Subcutaneous adipose tissue (tissue), 4 donors: ENCODE data around the gene SEH1L. TPM values are rescaled to one million over a fixed set of nuclear protein-coding genes. Genes with fewer than 3 reads are reported as not detected.

Experiments
- CTCF ChIP-seq: fragments of 450-650 bp; IDR thresholded peaks from one replicate; pipeline ENCODE4 v1.5.1; 2016; ENCODE audit warnings: low read depth, mild to moderate bottlenecking, control low read depth, antibody characterized with exemption, moderate library complexity
- total RNA-seq, 4 donors: library from RNA; depleted of rRNA; stranded (reverse); fragments of >200 nt; gene quantifications; one replicate each; pipeline ENCODE4 v1.1.0, GENCODE V29; 2016

SEH1L gene
- total RNA-seq = 10 to 100 TPM; 20.3 to 42.7 (median 27.8) TPM

DNA sequence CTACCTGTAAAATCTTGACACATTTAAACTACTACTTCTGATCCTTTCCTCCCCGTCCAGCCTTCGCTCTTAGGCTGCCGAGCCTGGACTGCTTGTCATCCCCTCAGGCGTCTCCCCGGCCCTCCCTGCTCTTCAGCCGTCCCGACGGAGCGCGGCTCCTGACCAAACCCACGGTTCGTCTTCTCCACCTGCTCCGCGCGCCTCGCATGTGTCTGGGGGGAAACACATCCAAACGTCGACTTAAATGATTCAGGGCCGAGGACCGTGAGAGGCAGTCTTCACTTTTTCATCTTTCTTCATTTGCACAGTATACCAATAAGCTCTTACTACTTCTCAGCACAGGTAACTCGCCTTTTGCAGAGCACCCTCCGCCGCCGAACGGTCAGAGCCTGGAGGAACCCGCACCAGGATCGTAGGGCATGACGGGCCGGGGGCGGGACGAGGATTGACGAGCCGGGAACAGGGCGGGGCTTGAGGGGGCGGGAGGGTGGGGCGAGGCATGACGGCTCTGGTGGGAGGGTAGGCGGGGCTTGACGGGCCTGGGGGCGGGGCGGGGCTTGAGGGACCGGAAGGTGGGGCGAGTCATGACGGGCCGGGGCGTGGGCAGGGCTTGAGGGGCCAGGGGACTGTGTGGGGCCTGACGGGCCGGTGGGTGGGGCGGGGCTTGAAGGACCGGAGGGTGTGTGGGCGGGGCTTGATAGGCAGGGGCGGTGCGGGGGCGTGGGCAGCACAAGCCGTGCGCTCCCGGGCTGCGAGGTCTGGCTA lies at the start of gene SEH1L:
Gene SEH1L, plus strand, starts transcription at position 727 of the 765 bp plus-strand sequence. CDS start 111 bp downstream, outside the sequence.
- no peak for TF ChIP-seq CTCF

DNA sequence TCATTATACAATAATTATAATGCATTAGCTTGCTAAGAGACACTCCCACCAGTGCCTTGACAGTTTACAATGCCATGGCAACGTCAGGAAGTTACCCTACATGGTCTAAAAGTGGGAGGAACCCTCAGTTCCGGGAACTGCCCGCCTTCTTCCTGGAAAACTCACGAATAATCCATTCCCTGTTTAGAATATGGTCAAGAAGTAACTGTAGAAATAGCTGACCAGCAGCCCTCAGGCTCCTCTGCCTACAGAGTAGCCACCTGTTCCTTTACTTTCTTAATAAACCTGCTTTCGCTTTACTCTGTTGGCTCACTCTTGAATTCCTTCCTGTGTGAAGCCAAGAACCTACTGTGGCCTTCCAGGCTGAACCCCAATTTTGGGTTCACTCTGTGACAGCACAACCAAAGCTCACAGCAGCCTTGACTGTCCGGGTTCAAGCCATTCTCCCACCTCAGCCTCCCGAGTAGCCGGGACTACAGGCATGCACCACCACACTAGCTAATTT lies 43.7 kb upstream of the SEH1L start:
- no peak for TF ChIP-seq CTCF

DNA sequence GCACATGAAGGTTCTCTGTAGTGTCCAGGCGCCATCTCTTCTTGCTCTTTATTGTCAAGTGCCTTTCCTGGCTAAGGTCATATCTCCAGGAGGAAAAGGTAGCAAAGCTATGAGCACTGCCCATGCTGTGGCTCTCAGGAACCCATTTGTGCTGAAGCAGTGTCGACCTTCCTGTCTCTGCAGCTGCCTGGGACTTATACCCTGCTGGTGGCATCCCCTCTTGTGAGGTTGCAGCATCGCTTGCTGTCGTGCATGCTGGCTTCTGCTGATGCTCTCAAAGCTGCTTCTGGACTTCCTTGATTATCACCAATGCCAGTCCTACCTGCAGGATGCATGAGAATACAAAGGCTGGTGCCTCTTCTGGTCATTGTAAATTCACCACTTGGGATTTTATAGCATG lies 41.7 kb upstream of the SEH1L start:
- no peak for TF ChIP-seq CTCF

DNA sequence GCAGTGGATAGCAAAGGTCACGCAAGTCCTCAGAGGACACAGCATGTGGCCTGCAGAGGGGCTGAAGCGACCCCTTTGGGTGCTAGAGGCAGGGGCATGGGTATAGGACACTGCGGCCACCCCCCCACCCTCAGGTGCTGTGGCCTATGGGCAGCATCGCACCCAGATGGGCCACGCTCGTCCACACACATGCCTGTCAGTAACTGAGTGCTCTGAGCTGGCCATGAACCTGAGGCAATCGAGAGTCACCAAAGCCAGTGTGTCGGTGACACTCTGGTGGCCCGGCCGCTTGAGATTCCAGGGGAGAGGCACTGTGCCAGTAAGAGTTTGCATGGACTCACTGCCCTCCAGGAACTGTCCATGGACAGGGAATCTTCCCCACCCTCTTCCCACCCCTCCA lies 41.0 kb upstream of the SEH1L start:
- TF ChIP-seq CTCF = no peak

GRCh38 chr18:12907258-12907925 lies 40.4 kb upstream of the SEH1L start:
- no peak for TF ChIP-seq CTCF

DNA sequence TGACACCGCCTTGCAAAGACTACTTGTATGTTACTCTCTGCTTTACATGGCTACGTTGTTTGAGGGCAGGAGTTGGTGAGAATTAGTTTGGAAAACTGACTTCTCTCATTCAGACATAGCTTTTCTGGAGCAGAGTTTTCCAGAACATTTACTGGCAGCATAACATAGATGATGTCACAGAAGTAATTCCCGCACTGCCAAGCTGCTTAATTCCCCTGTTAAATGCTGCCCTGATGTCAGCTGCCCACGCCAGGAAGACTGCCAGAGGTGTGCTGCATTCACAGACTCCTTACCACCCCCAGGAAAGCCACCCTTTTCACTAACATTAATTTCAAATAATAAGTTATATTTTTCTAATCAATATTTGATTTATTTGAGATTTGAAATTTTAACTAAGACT lies 39.1 kb upstream of the SEH1L start:
- no peak for TF ChIP-seq CTCF
